Activated CD4-positive, alpha-beta T cell treated with anti-CD3 and anti-CD28 coated beads, Interleukin-2, amount 10 ng/mL, durations not matched to agents 7 days and 5 days (primary cell): ENCODE measurements around the gene MKS1. TPM values are rescaled to one million over a fixed set of nuclear protein-coding genes. Genes with fewer than 3 reads are reported as not detected.

Source experiments
- CTCF ChIA-PET: fragments of 350-600 bp; sonication (Branson Sonifier 250); formaldehyde crosslinking; loops from one replicate; lab custom pipeline; 2021; ENCODE audit warnings: antibody characterized with exemption; lab: Charles Lee
- POLR2A ChIA-PET: fragments of 350-600 bp; sonication (Branson Sonifier 250); formaldehyde crosslinking; loops from one replicate; lab custom pipeline; 2021; ENCODE audit warnings: antibody characterized with exemption; lab: Charles Lee
- DNase-seq: peaks from one replicate; pipeline ENCODE4 v3.0.0-alpha.2; 2020
- H3K27ac Mint-ChIP-seq: one replicate; pipeline ENCODE4 v1.8.0; 2021; ENCODE audit warnings: mild to moderate bottlenecking, moderate library complexity, mixed read lengths
- H3K27me3 Mint-ChIP-seq: one replicate; pipeline ENCODE4 v1.8.0; 2021; ENCODE audit warnings: mixed read lengths
- H3K36me3 Mint-ChIP-seq: one replicate; pipeline ENCODE4 v1.8.0; 2021; ENCODE audit warnings: low read depth, mixed read lengths
- H3K4me1 Mint-ChIP-seq: one replicate; pipeline ENCODE4 v1.8.0; 2021; ENCODE audit warnings: mixed read lengths
- H3K4me3 Mint-ChIP-seq: one replicate; pipeline ENCODE4 v1.8.0; 2021; ENCODE audit warnings: mild to moderate bottlenecking, moderate library complexity, mixed read lengths
- H3K9me3 Mint-ChIP-seq: one replicate; pipeline ENCODE4 v1.8.0; 2021; ENCODE audit warnings: mixed read lengths
- total RNA-seq, 2 experiments: library from RNA; stranded (reverse); gene quantifications; one replicate each; pipeline ENCODE4 v1.2.3, GENCODE V29; 2021

Gene MKS1
- total RNA-seq, 2 experiments from 2014 or later, result 17.6 to 18.5 TPM

- Mint-ChIP-seq H3K4me1 (peaks cover 43% of the 10 kb centered on the region), H3K27ac (peak overlapping the region; percentile 71), H3K4me3 (peak overlapping the region; percentile 11), H3K27me3 (peaks cover 13% of the 10 kb centered on the region), H3K9me3 (peaks cover 4% of the 10 kb centered on the region), H3K36me3 (peaks cover 3% of the 10 kb centered on the region)
- ChIA-PET CTCF (interaction anchor here (0.6 to 1.0 kb wide), 4 partner anchors 9 to 298 kb away, joined by 3 to 4 read pairs (median 3); no protein-coding TSS in a partner anchor), POLR2A (interaction anchor here (0.7 kb wide), 2 partner anchors 19 to 50 kb away, joined by 3 read pairs; no protein-coding TSS in a partner anchor)
- DNase-seq, result peak; percentile 73
Observed at GRCh38 chr17:58172369-58173071, 46.5 kb downstream of the MKS1 start.

GRCh38 chr17:58170622-58171021, 48.4 kb downstream of the MKS1 start:
- H3K36me3 Mint-ChIP-seq, result peaks cover 3% of the 10 kb centered on the region
- peak overlapping the region; percentile 21 for H3K4me3 Mint-ChIP-seq
- peaks cover 22% of the 10 kb centered on the region for H3K27me3 Mint-ChIP-seq
- peak overlapping the region; percentile 82 for H3K27ac Mint-ChIP-seq
- peak; percentile 16 for DNase-seq
- H3K4me1 Mint-ChIP-seq, result peaks cover 46% of the 10 kb centered on the region
- H3K9me3 Mint-ChIP-seq, result peaks cover 4% of the 10 kb centered on the region
- CTCF ChIA-PET, result interaction anchor here (1.4 kb wide), 1 partner anchor 34 kb away, joined by 5 read pairs; no protein-coding TSS in a partner anchor
- POLR2A ChIA-PET, result no interaction called here

GRCh38 chr17:58166682-58167081, 52.4 kb downstream of the MKS1 start, which contains the start of gene OR4D2:
Gene OR4D2 (plus strand): TSS chr17:58166982. CDS start chr17:58169656, 2,674 bp downstream.
- Mint-ChIP-seq H3K36me3 (peaks cover 3% of the 10 kb centered on the region), H3K27me3 (peaks cover 28% of the 10 kb centered on the region), H3K4me3 (no peak within 1 kb of the TSS), H3K9me3 (peaks cover 4% of the 10 kb centered on the region), H3K4me1 (peaks cover 36% of the 10 kb centered on the region), H3K27ac (no peak within 1 kb of the TSS)
- ChIA-PET POLR2A (no interaction called here), CTCF (no interaction called here)
- no peak for DNase-seq

- ChIA-PET CTCF (interaction anchor here (1.3 kb wide), 1 partner anchor 19 kb away, joined by 4 read pairs; no protein-coding TSS in a partner anchor), POLR2A (no interaction called here)
- H3K4me1 Mint-ChIP-seq, result peaks cover 30% of the 10 kb centered on the region
- H3K36me3 Mint-ChIP-seq, result peaks cover 5% of the 10 kb centered on the region
- H3K4me3 Mint-ChIP-seq, result no peak overlapping the region
- peaks cover 4% of the 10 kb centered on the region for H3K9me3 Mint-ChIP-seq
- H3K27me3 Mint-ChIP-seq, result peaks cover 31% of the 10 kb centered on the region
- DNase-seq, result no peak
- no peak overlapping the region for H3K27ac Mint-ChIP-seq
Observed at GRCh38 chr17:58165981-58166380, 53.1 kb downstream of the MKS1 start.

GRCh38 chr17:58161566-58161965, 57.5 kb downstream of the MKS1 start:
- no peak overlapping the region for H3K27ac Mint-ChIP-seq
- peaks cover 26% of the 10 kb centered on the region for H3K27me3 Mint-ChIP-seq
- H3K9me3 Mint-ChIP-seq, result peaks cover 2% of the 10 kb centered on the region
- H3K4me3 Mint-ChIP-seq, result no peak overlapping the region
- CTCF ChIA-PET, result interaction anchor here (0.6 to 1.2 kb wide), 2 partner anchors 258 to 834 kb away, joined by 3 read pairs; no protein-coding TSS in a partner anchor
- peaks cover 14% of the 10 kb centered on the region for H3K4me1 Mint-ChIP-seq
- H3K36me3 Mint-ChIP-seq, result peaks cover 8% of the 10 kb centered on the region
- POLR2A ChIA-PET, result no interaction called here
- no peak for DNase-seq

GRCh38 chr17:58158181-58158580, 60.9 kb downstream of the MKS1 start:
- POLR2A ChIA-PET, result no interaction called here
- CTCF ChIA-PET, result interaction anchor here (1.0 kb wide), 1 partner anchor 15 kb away, joined by 3 read pairs; no protein-coding TSS in a partner anchor
- H3K4me1 Mint-ChIP-seq, result peaks cover 44% of the 10 kb centered on the region
- no peak overlapping the region for H3K4me3 Mint-ChIP-seq
- no peak for DNase-seq
- H3K27me3 Mint-ChIP-seq, result peaks cover 15% of the 10 kb centered on the region
- H3K36me3 Mint-ChIP-seq, result peaks cover 25% of the 10 kb centered on the region
- H3K27ac Mint-ChIP-seq, result no peak overlapping the region
- peaks cover 17% of the 10 kb centered on the region for H3K9me3 Mint-ChIP-seq

- CTCF ChIA-PET, result interaction anchor here (0.6 to 1.0 kb wide), 3 partner anchors 16 to 76 kb away, joined by 3 read pairs; no protein-coding TSS in a partner anchor
- Mint-ChIP-seq H3K36me3 (peaks cover 27% of the 10 kb centered on the region), H3K4me3 (peak overlapping the region; percentile 68), H3K27me3 (peaks cover 9% of the 10 kb centered on the region), H3K9me3 (peaks cover 17% of the 10 kb centered on the region), H3K27ac (peak overlapping the region; percentile 78), H3K4me1 (peaks cover 55% of the 10 kb centered on the region)
- POLR2A ChIA-PET, result no interaction called here
- DNase-seq, result peak; percentile 52
Observed at GRCh38 chr17:58156839-58157803, 61.9 kb downstream of the MKS1 start.

Other genes starting within 250 kb of the MKS1 start
- gene VEZF1, start 231.0 kb downstream of the MKS1 start, total RNA-seq, result 10 to 100 TPM; 46.7 to 52.0 TPM
- gene SRSF1, start 212.0 kb downstream of the MKS1 start, total RNA-seq, result 100 to 1,000 TPM; 363 to 365 TPM
- 10 to 100 TPM; 30.1 to 31.9 TPM for gene DYNLL2, start 135.8 kb downstream of the MKS1 start, total RNA-seq
- under 1 TPM; 0.54 to 0.77 TPM for gene OR4D1, start 70.9 kb downstream of the MKS1 start, total RNA-seq
- not detected for gene OR4D2, start 52.3 kb downstream of the MKS1 start, total RNA-seq
- gene EPX, start 26.5 kb downstream of the MKS1 start, total RNA-seq, result not detected
- not detected for gene LPO, start 19.3 kb upstream of the MKS1 start, total RNA-seq
- not detected for gene MPO, start 61.7 kb upstream of the MKS1 start, total RNA-seq
- gene TSPOAP1, start 109.5 kb upstream of the MKS1 start, total RNA-seq, result 10 to 100 TPM; 44.1 to 57.5 TPM
- 10 to 100 TPM; 66.1 to 69.0 TPM for gene SUPT4H1, start 132.9 kb upstream of the MKS1 start, total RNA-seq
- under 1 TPM; 0.07 to 0.12 TPM for gene RNF43, start 198.3 kb upstream of the MKS1 start, total RNA-seq